SU-DHL-6 (cell line): ENCODE results near the gene KRTAP7-1.

Source experiments
- H2AFZ ChIP-seq: fragments of 200-600 bp; sonication (generic); 2 replicates; pipeline ENCODE4 v1.6.1; 2014; ENCODE audit warnings: low read depth, mild to moderate bottlenecking, moderate library complexity, mixed read lengths, antibody characterized with exemption, low read length; ENCODE audit not compliant: severe bottlenecking
- H3F3A ChIP-seq: fragments of 200-600 bp; shearing (Covaris generic); 2 replicates; pipeline ENCODE4 v1.6.0; 2016; ENCODE audit warnings: antibody characterized with exemption, mild to moderate bottlenecking; ENCODE audit not compliant: insufficient read depth
- H3K27ac ChIP-seq: fragments of 200-600 bp; sonication (generic); 2 replicates; pipeline ENCODE4 v1.5.1; 2016; ENCODE audit warnings: low read depth, mild to moderate bottlenecking, low read length, moderate library complexity, mixed read lengths
- H3K27me3 ChIP-seq: fragments of 200-600 bp; sonication (generic), shearing (Covaris generic); 2 replicates; pipeline ENCODE4 v1.6.0; 2014; ENCODE audit warnings: mild to moderate bottlenecking, low read length
- H3K36me3 ChIP-seq: fragments of 200-600 bp; sonication (generic); 2 replicates; pipeline ENCODE4 v1.6.1; 2014; ENCODE audit warnings: mild to moderate bottlenecking, low read length, mixed read lengths
- H3K4me2 ChIP-seq: fragments of 300-600, 200-600 bp; shearing (Covaris generic), sonication (generic); 2 replicates; pipeline ENCODE4 v1.6.0; 2014; ENCODE audit warnings: low read length, low read depth, mild to moderate bottlenecking; ENCODE audit not compliant: poor library complexity, severe bottlenecking
- H3K4me3 ChIP-seq: fragments of 200-600 bp; sonication (generic); 2 replicates; pipeline ENCODE4 v1.5.1; 2014; ENCODE audit warnings: antibody characterized with exemption, low read length, mild to moderate bottlenecking, mixed read lengths; ENCODE audit not compliant: insufficient read depth, poor library complexity, severe bottlenecking
- H3K79me2 ChIP-seq: fragments of 200-600 bp; sonication (generic); 2 replicates; pipeline ENCODE4 v1.6.1; 2014; ENCODE audit warnings: mild to moderate bottlenecking, low read length, moderate library complexity; ENCODE audit not compliant: insufficient read depth
- H3K9ac ChIP-seq: fragments of 200-600 bp; sonication (generic); 2 replicates; pipeline ENCODE4 v1.7.0; 2014; ENCODE audit warnings: mild to moderate bottlenecking, low read length
- H3K9me2 ChIP-seq: fragments of 200-600 bp; sonication (generic); replicated peaks from 2 replicates; pipeline ENCODE4 v1.6.1; 2014; ENCODE audit warnings: low read length; ENCODE audit not compliant: insufficient read depth
- H3K9me3 ChIP-seq: fragments of 200-600 bp; sonication (generic); 2 replicates; pipeline ENCODE4 v1.6.1; 2014; ENCODE audit warnings: low read length, mixed read lengths; ENCODE audit not compliant: insufficient read depth
- H4K20me1 ChIP-seq: fragments of 200-600 bp; sonication (generic); 2 replicates; pipeline ENCODE4 v1.6.1; 2014; ENCODE audit warnings: low read depth, mild to moderate bottlenecking, antibody characterized with exemption, low read length, moderate library complexity, mixed read lengths
- CTCF ChIP-seq: fragments of 200-600 bp; sonication (generic); IDR thresholded peaks from one replicate; pipeline ENCODE4 v1.5.1; 2017; ENCODE audit warnings: antibody characterized with exemption, mild to moderate bottlenecking, low read length, moderate library complexity; ENCODE audit not compliant: insufficient read depth, poor library complexity, severe bottlenecking
- EZH2phosphoT487 ChIP-seq: fragments of 200-600 bp; sonication (generic), shearing (Covaris generic); conservative IDR thresholded peaks from 2 replicates; pipeline ENCODE4 v1.6.1; 2018; ENCODE audit warnings: mild to moderate bottlenecking, antibody characterized with exemption, low read length, moderate library complexity, mixed read lengths

Gene KRTAP7-1

GRCh38 chr21:30800605-30801004, 29.0 kb downstream of the KRTAP7-1 start:
- no peak overlapping the region for H3K9ac ChIP-seq
- H3K79me2 ChIP-seq = no peaks in the 10 kb centered on the region
- no peaks in the 10 kb centered on the region for H4K20me1 ChIP-seq
- no peak overlapping the region for H3K4me2 ChIP-seq
- no peaks in the 10 kb centered on the region for H3K9me2 ChIP-seq
- no peaks in the 10 kb centered on the region for H3K36me3 ChIP-seq
- no peaks in the 10 kb centered on the region for H3K9me3 ChIP-seq
- H3K27me3 ChIP-seq = no peaks in the 10 kb centered on the region
- no peak overlapping the region for H3K27ac ChIP-seq
- TF ChIP-seq CTCF (no peak), EZH2phosphoT487 (no peak)
- H3F3A ChIP-seq = no peaks in the 10 kb centered on the region
- no peak overlapping the region for H2AFZ ChIP-seq
- H3K4me3 ChIP-seq = no peak overlapping the region

- Histone ChIP-seq H3K4me2 (no peak overlapping the region), H3K9me2 (no peaks in the 10 kb centered on the region), H3K4me3 (no peak overlapping the region), H3K9me3 (no peaks in the 10 kb centered on the region), H3K27ac (no peak overlapping the region), H3K27me3 (no peaks in the 10 kb centered on the region), H4K20me1 (no peaks in the 10 kb centered on the region), H3K36me3 (no peaks in the 10 kb centered on the region), H3K9ac (no peak overlapping the region), H3K79me2 (no peaks in the 10 kb centered on the region), H3F3A (no peaks in the 10 kb centered on the region), H2AFZ (no peak overlapping the region)
- TF ChIP-seq CTCF (no peak), EZH2phosphoT487 (no peak)
These were observed 35.8 kb downstream of the KRTAP7-1 start for GRCh38 chr21:30793581-30794314.

- Histone ChIP-seq H3K36me3 (no peaks in the 10 kb centered on the region), H3K9me2 (no peaks in the 10 kb centered on the region), H3K79me2 (no peaks in the 10 kb centered on the region), H3K27ac (no peak overlapping the region), H2AFZ (no peak overlapping the region), H3K4me3 (no peak overlapping the region), H3K4me2 (no peak overlapping the region), H4K20me1 (no peaks in the 10 kb centered on the region), H3F3A (no peaks in the 10 kb centered on the region), H3K9me3 (no peaks in the 10 kb centered on the region), H3K9ac (no peak overlapping the region), H3K27me3 (no peaks in the 10 kb centered on the region)
- TF ChIP-seq EZH2phosphoT487 (no peak), CTCF (no peak)
These were observed 50.3 kb downstream of the KRTAP7-1 start for GRCh38 chr21:30779249-30779648.
